Activated CD8-positive, alpha-beta memory T cell treated with anti-CD3 and anti-CD28 coated beads, Interleukin-2, amount 10 ng/mL, durations not matched to agents 7 days and 5 days (primary cell): ENCODE data around the gene ITPKA. TPM values are rescaled to one million over a fixed set of nuclear protein-coding genes. Genes with fewer than 3 reads are reported as not detected.

Experiments
- ATAC-seq: fragments of 150-1000 bp; cut with Tn5 transposase; one replicate; pipeline ENCODE4 v1.10.0; 2021; ENCODE audit warnings: moderate library complexity
- CTCF ChIA-PET: fragments of 350-600 bp; sonication (Branson Sonifier 250); formaldehyde crosslinking; loops from one replicate; lab custom pipeline; 2021; ENCODE audit warnings: antibody characterized with exemption; lab: Charles Lee
- DNase-seq: peaks from one replicate; pipeline ENCODE4 v3.0.0-alpha.2; 2020
- H3K27ac Mint-ChIP-seq: one replicate; pipeline ENCODE4 v1.8.0; 2021; ENCODE audit warnings: mild to moderate bottlenecking, mixed read lengths
- H3K27me3 Mint-ChIP-seq: one replicate; pipeline ENCODE4 v1.8.0; 2021; ENCODE audit warnings: mixed read lengths
- H3K36me3 Mint-ChIP-seq: one replicate; pipeline ENCODE4 v1.8.0; 2021; ENCODE audit warnings: mild to moderate bottlenecking, mixed read lengths
- H3K4me1 Mint-ChIP-seq: one replicate; pipeline ENCODE4 v1.8.0; 2021; ENCODE audit warnings: mixed read lengths
- H3K4me3 Mint-ChIP-seq: one replicate; pipeline ENCODE4 v1.8.0; 2021; ENCODE audit warnings: mild to moderate bottlenecking, moderate library complexity, mixed read lengths
- H3K9me3 Mint-ChIP-seq: one replicate; pipeline ENCODE4 v1.8.0; 2022; ENCODE audit warnings: low read depth, mixed read lengths
- total RNA-seq, 2 experiments: library from RNA; stranded (reverse); gene quantifications; one replicate each; pipeline ENCODE4 v1.2.3, GENCODE V29; 2021

Gene ITPKA
- total RNA-seq, 2 experiments from 2014 or later = 0.52 TPM; not detected in 1

- Mint-ChIP-seq H3K9me3 (no peaks in the 10 kb centered on the region), H3K27me3 (peaks cover 62% of the 10 kb centered on the region), H3K4me3 (peak overlapping the region; percentile 43), H3K36me3 (no peaks in the 10 kb centered on the region), H3K27ac (no peak overlapping the region), H3K4me1 (peaks cover 40% of the 10 kb centered on the region)
- CTCF ChIA-PET = interaction anchor here (2.2 kb wide), 1 partner anchor 29 kb away, joined by 10 read pairs; no protein-coding TSS in a partner anchor
- peak; percentile 9 for ATAC-seq
- no peak for DNase-seq
Measured at GRCh38 chr15:41494190-41494921, 682 bp downstream of the ITPKA start.

- H3K27me3 Mint-ChIP-seq = peaks cover 69% of the 10 kb centered on the region
- no peaks in the 10 kb centered on the region for H3K9me3 Mint-ChIP-seq
- ATAC-seq = no peak
- H3K4me1 Mint-ChIP-seq = peaks cover 35% of the 10 kb centered on the region
- no peak overlapping the region for H3K27ac Mint-ChIP-seq
- CTCF ChIA-PET = no interaction called here
- DNase-seq = no peak
- H3K4me3 Mint-ChIP-seq = no peak overlapping the region
- H3K36me3 Mint-ChIP-seq = no peaks in the 10 kb centered on the region
Measured at GRCh38 chr15:41494922-41495735, 1.5 kb downstream of the ITPKA start.

- Mint-ChIP-seq H3K36me3 (no peaks in the 10 kb centered on the region), H3K4me3 (no peak overlapping the region), H3K27ac (no peak overlapping the region), H3K27me3 (peaks cover 77% of the 10 kb centered on the region), H3K9me3 (no peaks in the 10 kb centered on the region), H3K4me1 (peaks cover 30% of the 10 kb centered on the region)
- CTCF ChIA-PET = interaction anchor here (0.8 to 1.3 kb wide), 2 partner anchors 10 to 30 kb away, joined by 3 read pairs; no protein-coding TSS in a partner anchor
- DNase-seq (no peak), ATAC-seq (no peak)
Measured at GRCh38 chr15:41495736-41496599, 2.3 kb downstream of the ITPKA start.

DNA sequence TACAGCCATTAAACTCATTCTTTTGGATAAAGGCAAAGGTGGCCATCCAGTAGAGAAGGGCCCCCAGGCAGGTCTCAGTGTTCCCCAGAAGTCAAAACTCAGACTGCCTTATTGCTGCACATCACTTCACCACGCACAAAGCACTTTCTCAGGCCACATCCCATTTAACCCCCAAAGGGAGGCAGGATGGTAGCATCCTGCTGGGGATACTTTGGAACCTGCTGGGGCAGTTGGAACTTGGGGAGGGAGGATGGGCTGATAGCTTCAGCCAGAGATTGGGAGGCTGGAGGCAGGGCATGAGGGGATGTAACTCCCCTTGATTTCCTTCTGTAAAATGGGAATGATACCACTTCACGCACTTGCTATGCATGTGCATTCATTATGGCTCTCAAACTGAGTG lies 5.0 kb downstream of the ITPKA start:
- Mint-ChIP-seq H3K27me3 (peaks cover 83% of the 10 kb centered on the region), H3K4me1 (peaks cover 28% of the 10 kb centered on the region), H3K36me3 (no peaks in the 10 kb centered on the region), H3K9me3 (no peaks in the 10 kb centered on the region), H3K27ac (no peak overlapping the region), H3K4me3 (no peak overlapping the region)
- CTCF ChIA-PET = no interaction called here
- DNase-seq (no peak), ATAC-seq (no peak)

GRCh38 chr15:41499109-41499851 lies 5.6 kb downstream of the ITPKA start:
- H3K27ac Mint-ChIP-seq = no peak overlapping the region
- no peak overlapping the region for H3K4me3 Mint-ChIP-seq
- CTCF ChIA-PET = no interaction called here
- peaks cover 88% of the 10 kb centered on the region for H3K27me3 Mint-ChIP-seq
- H3K36me3 Mint-ChIP-seq = no peaks in the 10 kb centered on the region
- ATAC-seq (no peak), DNase-seq (no peak)
- H3K9me3 Mint-ChIP-seq = no peaks in the 10 kb centered on the region
- H3K4me1 Mint-ChIP-seq = peaks cover 26% of the 10 kb centered on the region

GRCh38 chr15:41501191-41501917 lies 7.7 kb downstream of the ITPKA start:
- peaks cover 88% of the 10 kb centered on the region for H3K27me3 Mint-ChIP-seq
- H3K36me3 Mint-ChIP-seq = no peaks in the 10 kb centered on the region
- no peak overlapping the region for H3K27ac Mint-ChIP-seq
- CTCF ChIA-PET = interaction anchor here (0.7 to 1.4 kb wide), 2 partner anchors 16 to 26 kb away, joined by 3 read pairs; no protein-coding TSS in a partner anchor
- H3K4me3 Mint-ChIP-seq = peak overlapping the region; percentile 44
- no peaks in the 10 kb centered on the region for H3K9me3 Mint-ChIP-seq
- peak; percentile 50 for ATAC-seq
- no peak for DNase-seq
- peaks cover 20% of the 10 kb centered on the region for H3K4me1 Mint-ChIP-seq

DNA sequence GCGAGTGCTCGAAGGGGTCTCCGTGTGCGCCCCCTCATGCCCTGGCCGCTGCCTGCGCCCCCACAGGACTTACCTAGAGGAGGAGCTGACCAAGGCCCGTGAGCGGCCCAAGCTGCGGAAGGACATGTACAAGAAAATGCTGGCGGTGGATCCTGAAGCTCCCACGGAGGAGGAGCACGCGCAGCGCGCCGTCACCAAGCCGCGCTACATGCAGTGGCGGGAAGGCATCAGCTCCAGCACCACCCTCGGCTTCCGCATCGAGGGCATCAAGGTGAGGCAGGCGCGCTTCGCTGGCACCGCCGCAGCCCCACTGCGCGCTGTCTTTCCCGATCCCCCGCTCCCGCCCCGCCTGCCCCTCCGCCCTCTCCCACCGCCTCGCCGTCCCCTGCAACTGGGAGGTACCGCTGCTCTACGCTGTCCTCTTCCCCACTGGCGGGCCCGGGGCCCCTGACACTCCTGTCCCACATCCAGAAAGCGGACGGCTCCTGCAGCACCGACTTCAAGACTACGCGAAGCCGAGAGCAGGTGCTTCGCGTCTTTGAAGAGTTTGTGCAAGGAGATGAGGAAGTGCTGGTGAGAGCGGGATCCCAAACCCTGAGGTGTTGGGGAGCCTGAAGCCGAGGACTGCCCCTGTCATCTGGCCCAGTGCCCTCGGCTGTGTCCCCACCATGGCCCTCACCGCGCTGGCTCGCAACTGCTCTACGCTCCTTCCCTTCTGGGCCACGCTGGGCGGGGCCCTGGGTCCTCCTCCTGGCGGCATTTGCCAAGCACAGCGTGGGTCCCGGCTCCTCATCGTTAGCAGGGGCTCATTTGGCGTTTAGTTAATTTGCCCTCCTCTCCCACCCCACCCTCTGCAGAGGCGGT lies 8.5 kb downstream of the ITPKA start:
- Mint-ChIP-seq H3K4me3 (peak overlapping the region; percentile 44), H3K27me3 (peaks cover 80% of the 10 kb centered on the region)
- CTCF ChIA-PET = interaction anchor here (0.7 to 1.2 kb wide), 2 partner anchors 27 to 36 kb away, joined by 3 to 4 read pairs; no protein-coding TSS in a partner anchor

DNA sequence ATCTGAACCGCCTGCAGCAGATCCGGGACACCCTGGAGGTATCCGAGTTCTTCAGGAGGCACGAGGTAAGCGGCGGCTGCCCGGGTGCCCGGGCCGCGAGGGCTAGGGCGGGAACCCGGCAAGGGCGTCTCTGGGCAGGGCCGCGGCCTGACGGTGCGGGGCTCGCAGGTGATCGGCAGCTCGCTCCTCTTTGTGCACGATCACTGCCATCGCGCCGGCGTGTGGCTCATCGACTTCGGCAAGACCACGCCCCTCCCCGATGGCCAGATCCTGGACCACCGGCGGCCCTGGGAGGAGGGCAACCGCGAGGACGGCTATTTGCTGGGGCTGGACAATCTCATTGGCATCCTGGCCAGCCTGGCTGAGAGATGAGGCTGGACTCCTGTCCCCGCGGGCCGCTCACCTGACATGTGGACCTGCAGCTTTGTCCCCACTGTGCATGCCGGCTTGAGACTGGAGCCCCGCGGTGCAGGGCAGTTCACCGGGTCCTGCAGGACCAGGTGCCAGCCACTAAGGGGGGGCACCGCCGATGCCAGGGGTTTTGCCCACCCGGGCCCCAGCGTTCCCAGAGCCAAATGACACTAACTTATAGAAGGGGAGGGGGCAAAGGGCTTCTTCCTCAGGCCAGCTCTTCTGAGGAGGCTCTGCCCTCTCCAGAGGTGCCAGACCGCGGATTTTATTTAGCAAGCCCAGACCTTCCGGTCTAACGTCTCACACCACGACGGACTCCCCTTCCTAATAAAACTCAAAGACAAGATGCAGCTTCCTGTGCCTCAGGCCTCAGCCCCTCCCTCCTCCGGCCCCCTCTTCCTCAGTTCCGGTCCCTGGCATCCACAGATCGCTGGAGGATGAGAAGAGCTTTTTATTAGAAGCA lies 9.4 kb downstream of the ITPKA start:
- no peak overlapping the region for H3K27ac Mint-ChIP-seq
- no peak for DNase-seq
- ATAC-seq = peak; percentile 31
- H3K4me1 Mint-ChIP-seq = peaks cover 20% of the 10 kb centered on the region
- no peaks in the 10 kb centered on the region for H3K36me3 Mint-ChIP-seq
- H3K27me3 Mint-ChIP-seq = peaks cover 76% of the 10 kb centered on the region
- no peaks in the 10 kb centered on the region for H3K9me3 Mint-ChIP-seq
- peak overlapping the region; percentile 44 for H3K4me3 Mint-ChIP-seq
- CTCF ChIA-PET = interaction anchor here (1.2 kb wide), 1 partner anchor 37 kb away, joined by 4 read pairs; no protein-coding TSS in a partner anchor

More for the DNA sequence above, 8.5 kb downstream of the ITPKA start:
- H3K4me1 Mint-ChIP-seq = peaks cover 20% of the 10 kb centered on the region
- H3K36me3 Mint-ChIP-seq = no peaks in the 10 kb centered on the region
- no peak for DNase-seq
- H3K27ac Mint-ChIP-seq = no peak overlapping the region
- H3K9me3 Mint-ChIP-seq = no peaks in the 10 kb centered on the region
- peak; percentile 66 for ATAC-seq

- Mint-ChIP-seq H3K36me3 (no peaks in the 10 kb centered on the region), H3K27ac (no peak overlapping the region), H3K9me3 (no peaks in the 10 kb centered on the region), H3K27me3 (peaks cover 73% of the 10 kb centered on the region), H3K4me3 (no peak overlapping the region), H3K4me1 (peaks cover 20% of the 10 kb centered on the region)
- ATAC-seq (no peak), DNase-seq (no peak)
- CTCF ChIA-PET = interaction anchor here (1.2 kb wide), 1 partner anchor 38 kb away, joined by 4 read pairs; no protein-coding TSS in a partner anchor
Measured at GRCh38 chr15:41503669-41504010, 10.0 kb downstream of the ITPKA start.

- no peak overlapping the region for H3K27ac Mint-ChIP-seq
- ATAC-seq (no peak), DNase-seq (no peak)
- no peaks in the 10 kb centered on the region for H3K36me3 Mint-ChIP-seq
- no peaks in the 10 kb centered on the region for H3K9me3 Mint-ChIP-seq
- peaks cover 20% of the 10 kb centered on the region for H3K4me1 Mint-ChIP-seq
- CTCF ChIA-PET = interaction anchor here (1.4 kb wide), 1 partner anchor 39 kb away, joined by 4 read pairs; no protein-coding TSS in a partner anchor
- H3K27me3 Mint-ChIP-seq = peaks cover 68% of the 10 kb centered on the region
- no peak overlapping the region for H3K4me3 Mint-ChIP-seq
Measured at GRCh38 chr15:41504751-41505492, 11.2 kb downstream of the ITPKA start.
